Muscle of leg (tissue), 11 donors: Measurements from ENCODE around the gene SHD. TPM values are rescaled to one million over a fixed set of nuclear protein-coding genes. Genes with fewer than 3 reads are reported as not detected.
A peak's percentile ranks its signal among the peaks of the same experiment; 100 is the strongest.
"Not testable (repeated sequence)": the region's sequence is repeated elsewhere in the genome, so short reads cannot be mapped to it uniquely, and the experiment has no call there.

Experiments
- DNase-seq: peaks from one replicate; pipeline ENCODE4 v3.0.0; 2013
- H3K27ac ChIP-seq: one replicate; pipeline ENCODE4 v1.5.1; 2013; ENCODE audit warnings: mild to moderate bottlenecking, low read length, control low read depth
- H3K27me3 ChIP-seq: one replicate; pipeline ENCODE4 v1.6.1; 2013; ENCODE audit warnings: low read length; ENCODE audit not compliant: control insufficient read depth, insufficient read depth
- H3K36me3 ChIP-seq: one replicate; pipeline ENCODE4 v1.6.1; 2013; ENCODE audit warnings: low read length; ENCODE audit not compliant: control insufficient read depth, insufficient read depth
- H3K4me1 ChIP-seq: one replicate; pipeline ENCODE4 v1.6.1; 2013; ENCODE audit warnings: low read length; ENCODE audit not compliant: control insufficient read depth, insufficient read depth
- H3K4me3 ChIP-seq: one replicate; pipeline ENCODE4 v1.5.1; 2013; ENCODE audit warnings: low read length, control low read depth
- H3K9me3 ChIP-seq: replicated peaks from 2 replicates; pipeline ENCODE4 v1.6.1; 2013; ENCODE audit warnings: low read depth, low read length; ENCODE audit not compliant: control insufficient read depth
- WGBS: methylation state at CpG from one replicate; pipeline ENCODE4 v1.1.5; 2013; ENCODE audit warnings: missing lambda C conversion rate; ENCODE audit not compliant: insufficient coverage; 5-methylcytosine and 5-hydroxymethylcytosine counted together
- polyA plus RNA-seq, 8 donors: library from polyadenylated mRNA; unstranded; fragments of 120-200 nt; gene quantifications; one replicate each; pipeline versions ENCODE4 v1.2.1 to v1.2.3, GENCODE V29; 2013; ENCODE audit warnings: inconsistent platforms in 1 of 8, low replicate concordance in 1 of 8; ENCODE audit not compliant: insufficient read length in 8 of 8, insufficient read depth in 1 of 8
- total RNA-seq: library from RNA; stranded (reverse); fragments of 120-200 nt; gene quantifications from one replicate; pipeline ENCODE4 v1.2.4, GENCODE V29; 2013

The SHD gene
- total and polyA plus RNA-seq, 9 donors = 40.1 to 139 (median 94.0) TPM

- no peak for DNase-seq
Observed at GRCh38 chr19:4279530-4280422, 710 bp downstream of the SHD start.

GRCh38 chr19:4284176-4284958 lies 5.3 kb downstream of the SHD start:
- 18% methylated on average over 11 of the region's 20 CpGs for WGBS
- peaks cover 23% of the 10 kb centered on the region for H3K27me3 ChIP-seq

More at GRCh38 chr19:4279530-4280422, 710 bp downstream of the SHD start:
- WGBS = 3% methylated on average over 66 of the region's 71 CpGs
- Histone ChIP-seq H3K4me3 (peak overlapping the region; percentile 64), H3K36me3 (peaks cover 13% of the 10 kb centered on the region), H3K9me3 (no peaks in the 10 kb centered on the region), H3K4me1 (peaks cover 27% of the 10 kb centered on the region), H3K27ac (peak overlapping the region; percentile 86), H3K27me3 (peaks cover 33% of the 10 kb centered on the region)

DNA sequence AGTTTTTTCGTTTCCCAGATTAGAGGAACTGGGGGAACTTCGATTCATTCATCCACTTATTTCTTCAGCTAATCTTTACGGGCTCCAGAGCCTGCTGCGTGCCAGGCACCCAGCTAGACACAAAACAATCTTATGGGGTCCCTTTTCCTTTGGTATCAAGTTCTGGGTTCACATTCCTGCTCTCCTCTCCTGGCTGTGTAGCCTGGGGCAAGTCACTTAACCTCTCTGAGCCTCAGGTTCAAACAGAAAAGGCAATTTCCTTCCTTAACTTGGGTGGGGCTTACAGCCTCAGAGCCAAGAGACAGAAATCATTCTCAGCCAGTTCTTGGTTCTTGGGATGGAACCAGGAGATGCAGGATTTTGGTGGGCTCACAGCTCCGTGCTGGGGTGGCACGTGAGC lies 5.9 kb downstream of the SHD start:
- no peak for DNase-seq
- WGBS = 74% methylated on average over 5 of the region's 6 CpGs
- Histone ChIP-seq H3K4me3 (no peak overlapping the region), H3K4me1 (peaks cover 7% of the 10 kb centered on the region), H3K36me3 (peaks cover 22% of the 10 kb centered on the region), H3K9me3 (no peaks in the 10 kb centered on the region), H3K27ac (no peak overlapping the region), H3K27me3 (peaks cover 18% of the 10 kb centered on the region)

More at GRCh38 chr19:4284176-4284958, 5.3 kb downstream of the SHD start:
- Histone ChIP-seq H3K36me3 (peaks cover 22% of the 10 kb centered on the region), H3K4me1 (peaks cover 9% of the 10 kb centered on the region), H3K27ac (no peak overlapping the region), H3K4me3 (no peak overlapping the region), H3K9me3 (no peaks in the 10 kb centered on the region)
- no peak for DNase-seq

DNA sequence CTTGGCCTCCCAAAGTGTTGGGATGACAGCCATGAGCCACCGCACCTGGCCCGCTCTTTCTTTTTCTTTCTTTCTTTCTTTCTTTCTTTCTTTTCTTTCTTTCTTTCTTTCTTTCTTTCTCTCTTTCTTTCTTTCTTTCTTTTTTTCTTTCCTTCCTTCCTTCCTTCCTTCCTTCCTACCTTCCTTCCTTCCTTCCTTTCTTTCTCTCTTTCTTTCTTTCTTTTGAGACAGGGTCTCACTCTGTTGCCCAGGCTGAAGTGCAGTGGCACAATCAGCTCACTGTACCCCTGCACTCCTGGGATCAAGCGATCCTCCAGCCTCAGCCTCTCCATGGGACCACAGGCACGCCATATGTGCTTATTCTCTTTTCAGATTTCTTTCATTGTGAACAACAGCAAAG lies 7.1 kb downstream of the SHD start:
- not testable (repeated sequence) for DNase-seq, H3K4me3 ChIP-seq, H3K27me3 ChIP-seq, H3K4me1 ChIP-seq, H3K9me3 ChIP-seq, H3K27ac ChIP-seq
- WGBS = 90% methylated on average over 4 of the region's 4 CpGs
- peaks cover 25% of the 10 kb centered on the region for H3K36me3 ChIP-seq

DNA sequence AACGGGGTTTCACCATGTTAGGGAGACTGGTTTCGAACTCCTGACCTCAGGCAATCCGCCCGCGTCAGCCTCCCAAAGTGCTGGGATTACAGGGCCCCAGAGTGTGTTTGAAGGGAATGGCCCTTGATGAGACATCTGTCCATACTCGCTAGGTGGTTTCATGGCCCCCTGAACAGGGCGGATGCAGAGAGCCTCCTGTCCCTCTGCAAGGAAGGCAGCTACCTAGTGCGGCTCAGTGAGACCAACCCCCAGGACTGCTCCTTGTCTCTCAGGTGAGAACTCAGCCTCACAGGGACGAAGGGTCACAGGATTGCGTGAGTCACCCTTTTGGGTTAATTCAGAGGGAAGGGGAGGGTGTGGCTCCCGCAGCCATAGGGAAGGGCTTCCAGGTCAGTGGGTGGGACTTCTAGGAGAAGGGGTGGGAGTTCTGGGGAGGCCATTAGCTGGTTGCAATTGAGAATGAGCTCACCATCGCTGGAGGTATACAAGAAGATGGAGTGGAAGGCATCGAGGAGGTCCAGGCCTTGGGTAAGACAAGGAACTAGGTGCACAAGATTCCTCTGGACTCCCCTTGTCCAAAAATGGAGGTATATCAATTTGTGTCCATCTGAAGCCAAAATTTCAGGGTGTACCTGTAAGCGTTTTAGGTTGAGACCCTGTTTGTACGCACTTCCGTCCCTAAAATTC lies 9.2 kb downstream of the SHD start:
- Histone ChIP-seq H3K36me3 (peaks cover 19% of the 10 kb centered on the region), H3K4me1 (no peaks in the 10 kb centered on the region), H3K9me3 (no peaks in the 10 kb centered on the region), H3K27ac (no peak overlapping the region), H3K27me3 (peaks cover 3% of the 10 kb centered on the region), H3K4me3 (no peak overlapping the region)
- no peak for DNase-seq
- WGBS = 71% methylated on average over 12 of the region's 16 CpGs

GRCh38 chr19:4291184-4291732 lies 12.2 kb downstream of the SHD start:
- no peaks in the 10 kb centered on the region for H3K27me3 ChIP-seq
- WGBS = 55% methylated on average over 7 of the region's 8 CpGs
- H3K9me3 ChIP-seq = no peaks in the 10 kb centered on the region
- no peak overlapping the region for H3K27ac ChIP-seq
- H3K4me1 ChIP-seq = peaks cover 5% of the 10 kb centered on the region
- H3K4me3 ChIP-seq = no peak overlapping the region
- no peak for DNase-seq
- peaks cover 8% of the 10 kb centered on the region for H3K36me3 ChIP-seq

- WGBS = 100% methylated on average over 2 of the region's 15 CpGs
Observed at GRCh38 chr19:4292515-4292914, 13.4 kb downstream of the SHD start.

DNA sequence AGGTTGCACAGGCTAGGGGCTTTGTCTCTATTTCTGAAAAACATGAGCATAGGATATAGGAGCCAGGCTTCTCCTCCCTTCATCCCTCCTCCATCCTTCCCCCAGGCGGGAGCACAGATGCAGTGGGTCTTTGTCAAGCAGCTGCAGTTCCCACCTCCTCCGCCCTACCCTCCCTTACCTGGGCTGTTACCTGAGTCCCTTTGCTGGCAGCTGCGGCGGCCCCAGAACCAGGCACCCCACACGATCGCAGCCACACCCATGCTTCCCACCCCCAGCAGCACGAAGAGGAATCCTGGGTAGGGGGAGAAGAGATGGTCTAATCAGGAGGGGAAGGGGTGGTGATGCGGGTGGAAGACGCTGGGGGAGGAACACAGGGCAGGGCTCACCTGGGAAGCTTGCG lies 15.3 kb downstream of the SHD start:
- 56% methylated on average over 2 of the region's 10 CpGs for WGBS
- peaks cover 2% of the 10 kb centered on the region for H3K36me3 ChIP-seq
- no peak overlapping the region for H3K4me3 ChIP-seq
- DNase-seq = no peak
- peaks cover 13% of the 10 kb centered on the region for H3K4me1 ChIP-seq
- no peaks in the 10 kb centered on the region for H3K27me3 ChIP-seq
- no peak overlapping the region for H3K27ac ChIP-seq
- no peaks in the 10 kb centered on the region for H3K9me3 ChIP-seq

More at GRCh38 chr19:4292515-4292914, 13.4 kb downstream of the SHD start:
- peaks cover 8% of the 10 kb centered on the region for H3K36me3 ChIP-seq
- no peak for DNase-seq
- no peaks in the 10 kb centered on the region for H3K9me3 ChIP-seq
- no peaks in the 10 kb centered on the region for H3K27me3 ChIP-seq
- H3K4me3 ChIP-seq = no peak overlapping the region
- peaks cover 13% of the 10 kb centered on the region for H3K4me1 ChIP-seq
- H3K27ac ChIP-seq = no peak overlapping the region

DNA sequence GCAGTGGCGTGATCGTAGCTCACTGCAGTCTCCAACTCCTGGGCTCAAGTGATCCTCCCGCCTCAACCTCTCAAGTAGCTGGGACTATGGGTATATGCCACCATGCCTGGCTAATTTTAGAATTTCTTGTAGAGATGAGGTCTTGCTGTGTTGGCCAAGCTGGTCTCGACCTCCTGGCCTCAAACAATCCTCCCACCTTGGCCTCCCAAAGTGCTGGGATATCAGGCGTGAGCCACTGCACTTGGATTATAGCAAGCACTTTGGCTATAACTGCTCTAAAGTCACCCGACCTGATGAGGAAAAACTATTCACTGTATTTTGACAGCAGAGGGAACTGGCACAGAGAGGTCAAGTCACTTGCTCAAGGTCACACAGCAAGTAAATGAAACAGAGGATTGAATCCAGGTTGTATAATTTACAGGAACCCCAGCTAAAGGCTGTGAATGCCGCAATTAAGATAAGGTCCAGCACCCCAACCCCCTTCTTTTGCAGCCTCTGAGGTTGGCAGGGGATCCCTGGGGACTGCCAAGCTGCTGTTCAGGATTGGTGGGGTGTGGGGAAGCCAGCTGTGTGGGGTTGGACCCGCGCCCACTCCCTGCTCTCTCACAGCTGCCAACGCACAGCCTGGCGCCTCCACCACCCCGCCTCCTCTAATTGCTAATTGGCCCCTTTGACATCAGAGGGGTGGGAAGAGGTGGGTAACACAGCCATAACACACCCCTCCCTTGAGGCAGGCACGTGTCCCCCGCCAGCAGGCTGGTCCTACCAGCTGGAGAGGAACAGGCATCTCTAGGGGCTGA lies 17.1 kb downstream of the SHD start:
- H3K36me3 ChIP-seq = no peaks in the 10 kb centered on the region
- H3K27me3 ChIP-seq = no peaks in the 10 kb centered on the region
- WGBS = 47% methylated on average over 4 of the region's 14 CpGs
- no peaks in the 10 kb centered on the region for H3K9me3 ChIP-seq
- H3K4me1 ChIP-seq = peaks cover 13% of the 10 kb centered on the region
- H3K27ac ChIP-seq = peak overlapping the region; percentile 20
- H3K4me3 ChIP-seq = no peak overlapping the region
- DNase-seq = peak; percentile 78
